IMR-90 (cell line): ENCODE data around the gene RECQL5.

ENCODE experiments used
- BHLHE40 ChIP-seq: fragments of 150-350 bp; IDR thresholded peaks from 2 replicates; pipeline ENCODE4 v1.6.1; 2016; ENCODE audit warnings: mild to moderate bottlenecking, low read depth, low read length
- CHD1 ChIP-seq: IDR thresholded peaks from 2 replicates; pipeline ENCODE4 v1.6.1; 2012; ENCODE audit warnings: low read depth, low read length, improper control_type of control experiment
- CTCF ChIP-seq: conservative IDR thresholded peaks from 2 replicates; pipeline ENCODE4 v1.5.1; 2012; ENCODE audit warnings: mild to moderate bottlenecking, low read depth, low read length, improper control_type of control experiment
- ELK1 ChIP-seq: fragments of 150-350 bp; IDR thresholded peaks from 2 replicates; pipeline ENCODE4 v1.6.1; 2016; ENCODE audit warnings: low read depth, mild to moderate bottlenecking, low read length, moderate library complexity, borderline replicate concordance
- FOS ChIP-seq: fragments of 150-350 bp; IDR thresholded peaks from 2 replicates; pipeline ENCODE4 v1.6.1; 2016; ENCODE audit warnings: low read depth, low read length
- MAFK ChIP-seq: IDR thresholded peaks from 2 replicates; pipeline ENCODE4 v1.6.1; 2012; ENCODE audit warnings: low read depth, low read length, improper control_type of control experiment
- MAZ ChIP-seq: IDR thresholded peaks from 2 replicates; pipeline ENCODE4 v1.6.1; 2012; ENCODE audit warnings: low read depth, mild to moderate bottlenecking, low read length, improper control_type of control experiment, moderate library complexity, borderline replicate concordance
- NFE2L2 ChIP-seq: fragments of 150-350 bp; IDR thresholded peaks from 2 replicates; pipeline ENCODE4 v1.6.1; 2016; ENCODE audit warnings: low read depth, mild to moderate bottlenecking, low read length
- POLR2A ChIP-seq: IDR thresholded peaks from 2 replicates; pipeline ENCODE4 v1.6.1; 2012; ENCODE audit warnings: mild to moderate bottlenecking, low read depth, low read length
- RAD21 ChIP-seq: IDR thresholded peaks from 2 replicates; pipeline ENCODE4 v1.6.1; 2012; ENCODE audit warnings: low read length, improper control_type of control experiment
- RCOR1 ChIP-seq: IDR thresholded peaks from 2 replicates; pipeline ENCODE4 v1.6.1; 2012; ENCODE audit warnings: mild to moderate bottlenecking, low read length, improper control_type of control experiment; ENCODE audit not compliant: insufficient replicate concordance
- SMC3 ChIP-seq: fragments of 150-350 bp; IDR thresholded peaks from 2 replicates; pipeline ENCODE4 v1.6.1; 2016; ENCODE audit warnings: low read depth, mild to moderate bottlenecking, antibody characterized with exemption, low read length, moderate library complexity
- USF2 ChIP-seq: fragments of 150-350 bp; IDR thresholded peaks from 2 replicates; pipeline ENCODE4 v1.6.1; 2017; ENCODE audit warnings: mild to moderate bottlenecking, antibody characterized with exemption, low read length, low read depth

GRCh38 chr17:75697651-75698291 lies 30.8 kb upstream of the RECQL5 start:
- no peak for TF ChIP-seq CTCF
- no peak for TF ChIP-seq RCOR1
- no peak for TF ChIP-seq FOS
- no peak for TF ChIP-seq SMC3
- TF ChIP-seq POLR2A, result no peak
- no peak for TF ChIP-seq NFE2L2
- TF ChIP-seq RAD21, result no peak
- TF ChIP-seq CHD1, result no peak
- TF ChIP-seq MAZ, result no peak
- no peak for TF ChIP-seq ELK1
- no peak for TF ChIP-seq MAFK
- no peak for TF ChIP-seq USF2
- TF ChIP-seq BHLHE40, result no peak
